ENCODE data around the gene PIK3C2G.

The PIK3C2G gene

DNA sequence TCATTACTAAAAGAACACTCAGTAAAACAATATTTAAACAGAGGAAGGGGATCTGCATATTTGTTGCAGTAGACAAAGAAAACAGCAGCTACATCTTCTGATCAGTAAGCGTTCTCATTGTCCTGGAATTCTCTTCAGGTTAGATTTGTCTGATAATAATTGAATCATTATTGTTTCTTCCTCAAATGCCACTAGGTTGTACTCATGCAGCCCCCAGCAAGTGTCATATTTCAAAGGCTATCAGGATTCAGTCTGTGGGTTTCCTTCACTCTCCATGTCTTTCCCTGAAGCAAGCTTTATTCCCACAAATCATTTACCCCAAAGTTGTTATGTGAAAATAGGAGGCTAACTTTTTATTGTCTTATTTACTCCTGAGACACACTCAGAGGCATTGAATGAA is 14.7 kb downstream of the PIK3C2G start:
- DNase-seq = no peak

DNA sequence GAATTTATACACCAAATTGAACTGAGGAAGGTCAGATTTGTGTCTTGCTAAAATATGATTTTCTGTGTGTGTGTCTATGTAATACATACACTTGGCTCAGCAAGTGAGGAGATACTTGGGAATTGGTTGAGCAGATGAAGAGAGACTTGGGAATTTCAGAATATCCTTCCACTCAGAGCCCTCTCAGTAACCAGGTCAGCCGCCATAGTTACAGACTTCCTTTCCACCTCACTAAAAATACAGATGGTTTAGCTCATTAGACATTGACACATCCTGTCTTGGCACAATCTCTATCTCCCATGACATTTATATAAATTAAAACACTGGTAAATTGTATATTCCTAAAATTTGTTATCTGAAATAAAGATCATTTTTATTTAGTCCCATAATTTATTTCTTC is 15.9 kb downstream of the PIK3C2G start:
- no peak for DNase-seq

DNA sequence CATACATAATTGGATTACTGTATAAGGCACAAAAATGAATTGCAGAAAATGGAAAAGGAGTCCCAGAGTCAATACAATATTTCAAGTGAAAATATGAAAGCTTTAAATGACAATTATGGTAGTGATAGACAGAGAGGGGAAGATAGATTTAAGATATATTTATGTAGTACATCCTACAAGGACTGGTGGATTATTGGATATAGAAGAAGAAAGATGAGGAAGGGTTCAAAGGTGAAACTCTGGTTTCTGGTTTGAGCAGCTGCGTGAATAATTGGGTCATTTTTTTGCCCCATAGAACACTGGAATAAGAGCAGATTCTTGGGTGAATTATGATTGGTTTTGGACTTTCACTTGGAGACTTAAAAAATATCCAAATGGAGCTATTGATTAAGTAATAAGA is 19.4 kb downstream of the PIK3C2G start:
- no peak for DNase-seq

DNA sequence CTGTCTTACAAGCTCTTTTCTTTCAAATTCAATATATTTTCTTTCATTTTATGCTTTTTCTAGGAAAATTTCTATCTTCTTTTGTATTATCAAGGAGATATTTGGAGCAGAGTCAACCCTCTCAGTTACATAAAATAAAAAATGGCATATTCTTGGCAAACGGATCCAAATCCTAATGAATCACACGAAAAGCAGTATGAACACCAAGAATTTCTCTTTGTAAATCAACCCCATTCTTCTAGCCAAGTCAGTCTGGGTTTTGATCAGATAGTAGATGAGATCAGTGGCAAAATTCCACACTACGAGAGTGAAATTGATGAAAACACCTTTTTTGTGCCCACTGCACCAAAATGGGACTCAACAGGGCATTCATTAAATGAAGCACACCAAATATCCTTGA is 20.6 kb downstream of the PIK3C2G start:
- no peak for DNase-seq

DNA sequence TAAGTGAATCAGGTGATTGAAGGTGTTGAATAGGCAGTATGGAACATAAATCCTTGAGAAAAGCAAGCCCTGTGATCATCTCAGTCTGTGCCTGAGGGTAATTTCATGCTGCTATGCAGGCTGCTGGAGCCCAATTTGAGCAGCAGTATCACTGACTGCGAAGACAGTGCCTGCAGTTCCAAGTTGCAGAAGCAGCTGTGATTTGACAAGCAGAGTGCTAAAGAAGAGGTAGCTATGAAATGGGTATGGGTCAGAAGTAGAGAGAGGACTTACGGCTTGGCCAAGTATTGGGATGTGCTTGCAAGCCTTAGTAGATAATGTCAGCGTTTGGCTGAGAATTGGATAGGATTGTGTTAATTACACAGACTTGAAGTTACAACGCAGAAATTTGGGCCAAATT is 22.5 kb downstream of the PIK3C2G start:
- no peak for DNase-seq

DNA sequence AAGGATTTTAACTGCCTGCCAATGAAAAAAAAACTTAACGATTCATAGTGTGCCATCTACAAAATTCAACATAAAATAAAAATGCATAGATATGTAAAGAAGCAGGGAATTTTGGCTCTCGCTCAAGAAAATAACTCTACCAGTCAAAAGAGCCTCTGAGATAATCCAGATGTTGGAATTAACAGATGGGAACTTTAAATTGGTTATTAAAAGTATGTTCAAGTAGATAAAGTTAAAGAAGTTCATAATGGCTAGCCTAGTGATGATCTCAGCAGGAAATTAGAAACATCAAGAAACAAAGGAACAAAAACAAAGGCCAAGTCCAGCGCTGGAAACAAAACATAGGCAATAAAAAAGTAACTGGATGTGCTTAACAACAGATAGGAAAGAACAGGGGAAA is 23.1 kb downstream of the PIK3C2G start:
- no peak for DNase-seq

DNA sequence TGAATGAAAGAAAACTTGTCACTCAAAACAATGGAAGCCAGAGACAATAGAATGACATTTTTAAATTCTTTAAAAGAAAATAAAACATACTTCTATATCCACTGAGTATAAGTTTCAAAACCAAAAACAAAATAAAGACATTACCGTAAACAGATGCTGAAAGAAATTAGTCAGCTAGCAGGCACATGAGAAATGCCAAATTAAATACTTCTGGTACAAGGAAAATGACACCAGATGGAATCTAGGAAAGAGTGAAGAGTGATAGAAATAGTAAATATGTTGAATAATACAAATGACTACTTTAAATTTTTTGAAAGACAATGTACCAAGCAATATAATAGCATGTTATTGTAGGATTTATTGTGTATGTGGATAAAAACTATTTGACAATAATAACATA is 23.8 kb downstream of the PIK3C2G start:
- DNase-seq = no peak

DNA sequence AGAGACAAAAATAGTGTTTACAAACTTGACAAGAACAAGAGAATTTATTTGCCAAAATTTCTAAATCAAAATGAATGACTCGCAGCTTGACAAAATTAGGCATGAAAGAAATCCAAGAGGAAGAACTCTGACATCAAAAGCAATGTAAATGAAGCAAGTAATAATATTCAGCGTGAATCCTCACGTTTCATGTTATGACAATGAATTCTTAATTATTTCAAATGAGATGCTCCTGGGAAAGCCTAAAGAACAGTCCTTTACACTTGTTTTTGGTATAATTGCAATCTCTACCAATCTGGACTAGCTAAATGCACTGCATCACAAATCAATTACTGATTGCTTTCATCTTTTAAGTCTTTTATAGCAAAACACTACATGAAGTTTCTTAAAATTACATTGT is 29.1 kb downstream of the PIK3C2G start:
- DNase-seq = no peak

DNA sequence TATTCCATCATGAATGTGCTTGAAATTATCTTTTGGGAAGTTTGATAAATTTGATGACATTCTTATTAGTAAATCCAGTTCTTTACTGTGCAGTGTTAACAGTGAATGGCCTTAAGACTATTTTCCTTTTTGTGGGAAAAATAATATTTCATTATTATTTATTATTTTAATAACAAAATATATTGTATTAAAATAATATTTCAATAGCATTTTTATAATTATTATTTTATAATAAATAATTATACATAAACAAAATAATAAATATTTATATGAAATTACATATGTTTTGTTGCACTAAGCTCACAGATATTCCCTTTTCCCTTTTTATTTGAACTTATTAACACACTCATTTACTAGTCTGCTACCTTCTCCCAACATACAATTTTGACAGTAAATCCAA is 33.6 kb downstream of the PIK3C2G start:
- DNase-seq = no peak

DNA sequence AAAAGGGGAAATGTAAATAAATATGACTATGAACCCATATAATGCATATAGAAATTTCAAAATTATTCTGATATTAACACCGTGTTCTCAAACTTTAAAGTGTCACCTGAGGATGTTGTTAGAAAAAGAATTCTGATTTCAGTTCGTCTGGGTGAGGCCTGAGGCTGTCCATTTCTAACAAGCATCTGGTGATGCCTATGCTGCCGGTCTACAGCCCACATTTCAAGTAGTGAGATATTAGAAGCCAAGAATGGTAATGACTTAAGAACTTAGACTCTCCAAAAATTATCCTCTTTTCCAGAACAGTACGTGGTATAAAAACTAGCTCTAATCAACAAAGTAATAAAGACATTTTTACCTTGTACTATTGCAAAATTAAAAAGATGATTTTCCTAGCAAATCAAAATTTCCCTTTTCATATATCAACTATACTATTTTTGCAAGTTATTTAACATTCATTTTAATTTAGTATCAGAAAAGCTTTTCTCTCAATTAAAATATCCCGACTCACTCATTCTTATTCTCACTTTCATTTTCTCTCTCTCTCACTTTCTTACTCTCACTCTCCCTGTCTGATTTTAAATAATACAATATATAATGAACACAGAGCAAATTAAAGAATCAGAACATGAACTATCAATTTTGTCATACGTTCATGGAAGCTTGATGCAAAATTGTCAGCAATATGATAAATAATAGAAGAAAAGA is 35.0 kb downstream of the PIK3C2G start:
- DNase-seq = no peak

DNA sequence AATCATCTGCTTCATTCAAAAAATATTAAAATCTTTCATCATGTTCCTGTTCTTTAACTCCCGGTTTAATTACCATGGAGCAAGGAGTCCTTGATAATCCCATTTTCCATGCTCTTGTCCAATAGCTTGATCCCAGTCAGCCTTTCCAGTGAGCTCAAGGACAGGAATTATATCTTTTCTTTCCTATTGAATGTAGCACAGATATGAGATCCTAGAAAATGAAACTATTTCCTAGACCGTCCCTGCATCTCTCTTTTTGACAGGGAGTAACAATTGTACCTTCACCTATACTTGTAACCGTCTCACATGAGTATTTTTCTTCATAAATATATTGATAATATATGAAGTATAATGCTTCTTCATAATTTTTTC is 35.6 kb downstream of the PIK3C2G start:
- no peak for DNase-seq

DNA sequence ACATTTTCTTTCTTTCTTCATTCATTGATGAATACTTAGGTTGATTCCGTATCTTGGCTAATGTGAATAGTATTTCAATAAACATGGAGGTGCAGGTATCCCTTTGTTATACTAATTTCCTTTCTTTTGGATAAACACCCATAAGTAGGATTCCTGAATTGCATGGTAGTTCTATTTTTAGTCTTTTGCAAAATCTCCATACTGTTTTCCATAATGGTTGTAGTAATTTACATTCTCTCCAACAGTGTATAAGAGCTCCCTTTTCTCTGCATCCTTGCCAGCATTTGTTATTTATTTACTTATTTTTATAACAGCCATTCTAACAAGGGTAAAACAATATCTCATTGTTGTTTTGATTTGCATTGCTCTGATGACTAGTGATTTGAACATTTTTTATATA is 36.6 kb downstream of the PIK3C2G start:
- no peak for DNase-seq

DNA sequence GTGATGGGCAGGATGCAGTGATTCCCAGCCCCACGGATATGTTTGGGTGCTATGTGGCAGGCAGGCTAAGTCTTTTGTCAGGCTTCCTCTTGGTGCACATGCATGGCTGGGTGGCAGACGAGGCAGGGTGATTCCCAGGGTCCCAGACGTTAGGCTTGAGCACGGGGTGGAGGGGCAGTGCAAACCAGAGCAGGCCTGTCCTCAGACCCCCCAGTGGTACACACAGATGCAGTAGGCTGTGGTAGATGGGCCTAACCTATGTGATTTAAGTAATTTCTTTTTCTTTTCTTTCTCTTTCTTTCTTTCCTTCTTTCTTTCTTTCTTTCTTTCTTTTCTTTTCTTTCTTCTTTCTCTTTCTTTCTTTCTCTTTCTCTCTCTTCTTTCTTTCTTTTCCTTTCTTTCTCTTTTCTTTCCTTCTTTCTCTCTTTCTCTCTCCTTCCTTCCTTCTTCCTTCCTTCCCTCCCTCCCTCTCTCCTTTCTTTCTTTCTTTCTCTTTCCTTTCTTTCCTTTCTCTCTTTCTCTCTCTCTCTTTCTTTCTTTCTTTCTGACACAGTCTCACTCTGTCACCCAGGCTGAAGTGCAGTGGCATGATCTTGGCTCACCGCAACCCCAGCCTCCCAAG is 41.6 kb downstream of the PIK3C2G start:
- no peak for DNase-seq

DNA sequence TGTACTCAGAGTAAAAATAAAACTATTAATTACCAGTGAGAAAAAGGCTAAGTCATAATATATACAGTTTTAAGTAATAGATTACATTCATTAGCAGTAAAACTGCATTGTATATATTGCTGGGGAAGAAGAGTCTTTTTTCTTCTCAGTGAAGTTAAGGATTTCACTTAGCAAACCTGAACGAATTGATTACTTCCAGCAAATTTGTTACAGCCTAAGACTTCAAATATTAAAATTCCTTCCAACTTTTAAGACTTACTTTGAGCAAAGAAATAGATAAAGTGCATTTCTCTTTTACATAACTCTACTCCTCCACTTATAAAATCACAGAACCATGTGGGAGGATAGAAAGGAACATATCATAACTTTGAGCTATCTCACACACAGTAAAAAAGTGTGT is 43.3 kb downstream of the PIK3C2G start:
- DNase-seq = no peak

DNA sequence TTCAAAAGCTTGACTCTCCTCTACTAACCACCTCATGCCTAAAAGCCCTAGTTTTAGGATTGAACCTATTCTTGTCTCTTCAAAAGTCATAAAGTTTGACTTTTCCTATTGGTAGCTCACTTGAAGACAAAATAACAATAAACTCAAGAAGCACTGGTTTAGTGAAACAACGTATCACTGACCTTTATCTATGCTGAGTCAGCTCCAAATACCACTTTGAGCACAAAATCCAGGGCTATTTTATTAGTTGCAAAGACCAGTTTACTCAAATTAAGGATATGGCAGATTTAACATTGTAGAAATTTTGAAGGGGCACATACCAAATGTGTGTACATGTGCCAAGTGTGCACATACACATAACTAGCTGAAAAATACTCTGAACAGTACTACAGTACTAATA is 45.0 kb downstream of the PIK3C2G start:
- DNase-seq = no peak

DNA sequence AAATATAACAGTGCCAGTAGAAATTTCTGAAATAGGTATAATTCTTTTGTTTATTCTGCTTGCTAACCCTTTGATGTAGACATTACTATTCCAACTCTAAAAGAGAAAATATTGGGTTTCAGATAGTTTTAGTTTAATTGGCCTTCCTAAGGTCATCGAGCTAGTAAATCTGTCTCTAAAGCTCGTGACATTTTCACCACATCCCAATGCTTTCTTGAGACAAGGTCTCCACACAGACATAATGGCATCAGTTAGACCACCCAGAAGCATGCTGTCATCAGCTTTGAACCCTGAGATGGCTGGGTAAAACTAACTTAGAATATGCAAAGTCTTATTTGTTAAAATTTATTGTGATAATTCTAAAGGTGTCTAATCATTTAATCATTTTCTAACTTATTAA is 52.0 kb downstream of the PIK3C2G start:
- no peak for DNase-seq

DNA sequence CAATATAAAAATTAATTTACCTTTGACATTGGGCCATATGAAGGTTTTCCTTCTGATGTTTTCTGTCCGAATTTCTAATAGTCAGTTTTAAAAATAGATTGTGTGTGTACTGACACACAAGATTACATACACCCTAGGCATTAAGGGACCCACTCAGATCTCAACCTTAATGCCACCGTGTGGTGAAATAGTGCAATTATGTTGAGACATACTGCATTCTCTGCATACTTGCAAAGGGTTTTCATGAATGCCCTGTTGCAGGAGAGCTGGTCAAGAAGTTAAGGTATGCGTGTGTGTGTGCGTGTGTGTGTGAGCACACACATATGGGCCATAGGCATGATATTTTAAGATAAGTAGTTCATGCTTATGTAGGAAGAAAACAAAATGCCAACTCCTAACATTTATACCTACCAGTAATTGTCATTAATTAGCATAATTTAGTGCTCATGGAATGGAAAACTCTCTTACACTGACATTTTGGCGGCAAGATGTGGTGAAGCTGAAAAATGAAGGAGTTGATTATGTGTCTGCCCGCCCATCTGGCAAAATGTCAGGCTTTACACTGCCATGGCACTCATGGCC is 58.8 kb downstream of the PIK3C2G start:
- no peak for DNase-seq

DNA sequence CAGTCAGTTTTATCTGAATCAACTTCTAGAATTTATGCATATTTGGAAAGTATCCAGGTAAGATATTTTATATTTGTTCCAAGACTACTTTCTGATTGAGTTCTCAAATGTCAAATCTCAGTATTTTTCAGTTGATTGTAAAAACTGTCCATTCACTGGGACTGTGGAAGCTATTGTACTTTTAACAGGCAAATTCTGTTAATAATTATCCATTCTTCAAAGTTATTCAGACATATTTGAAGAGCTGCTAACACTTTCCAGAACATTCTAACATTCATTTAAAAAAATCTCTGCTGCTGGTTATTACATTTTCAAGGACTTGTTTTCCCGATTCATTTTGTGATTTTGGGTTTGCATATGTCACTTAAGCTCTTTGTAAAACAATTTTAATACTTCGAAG is 59.7 kb downstream of the PIK3C2G start:
- no peak for DNase-seq

DNA sequence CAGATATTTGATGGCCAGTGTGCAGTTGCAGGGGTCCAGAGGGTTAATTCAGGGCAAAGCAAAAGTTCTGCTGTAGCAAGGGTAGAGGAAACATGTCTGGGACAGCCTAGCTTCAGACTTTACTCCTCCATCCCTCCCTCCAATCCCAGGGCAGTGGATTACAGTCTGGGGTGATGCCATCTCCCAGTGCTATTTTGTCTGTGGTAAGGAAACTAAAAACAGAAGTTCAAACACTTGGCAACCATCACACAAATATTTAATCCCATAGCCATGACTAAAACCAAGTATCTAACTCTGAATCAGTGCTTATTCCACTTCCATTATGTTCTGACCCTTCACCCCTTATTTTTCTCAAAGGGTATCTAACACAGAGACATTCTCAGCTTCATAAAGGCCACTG is 61.8 kb downstream of the PIK3C2G start:
- no peak for DNase-seq

DNA sequence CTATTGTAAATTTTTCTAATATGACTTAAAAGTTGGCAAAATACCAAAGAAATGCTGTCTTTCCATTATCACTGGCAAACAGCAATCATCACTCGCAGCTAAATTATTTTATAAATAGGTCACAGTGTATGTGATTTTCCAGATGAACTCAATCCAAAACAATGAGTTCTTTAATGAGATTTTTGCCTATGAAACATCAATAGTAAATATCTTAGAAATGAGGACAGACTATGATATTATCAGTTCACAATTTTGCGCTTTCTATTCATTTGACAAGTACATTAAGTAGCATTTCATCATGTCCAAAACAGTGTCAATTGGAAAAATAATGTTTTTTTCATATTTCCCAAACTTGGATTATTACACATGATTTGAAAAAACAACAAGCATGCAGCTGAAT is 65.7 kb downstream of the PIK3C2G start:
- DNase-seq = no peak

DNA sequence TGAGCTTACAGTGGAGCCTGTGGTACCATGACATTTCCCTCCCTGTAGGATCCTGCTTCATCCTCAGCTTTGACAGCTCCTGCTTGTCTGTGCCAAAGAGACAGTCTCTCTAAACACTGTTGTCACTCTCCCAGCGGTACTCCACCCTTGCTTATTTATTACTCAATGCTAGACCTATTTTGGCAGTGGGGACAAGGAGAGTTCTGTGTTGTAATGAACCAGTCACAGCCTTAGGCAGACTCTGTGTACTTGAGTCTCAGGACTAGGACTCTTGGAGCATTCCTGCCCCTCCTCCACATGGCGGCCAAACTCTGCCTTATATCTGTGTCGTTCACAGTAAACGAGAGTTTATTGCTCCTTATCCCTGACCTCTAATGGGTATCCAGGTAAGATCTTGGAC is 70.9 kb downstream of the PIK3C2G start:
- DNase-seq = no peak

DNA sequence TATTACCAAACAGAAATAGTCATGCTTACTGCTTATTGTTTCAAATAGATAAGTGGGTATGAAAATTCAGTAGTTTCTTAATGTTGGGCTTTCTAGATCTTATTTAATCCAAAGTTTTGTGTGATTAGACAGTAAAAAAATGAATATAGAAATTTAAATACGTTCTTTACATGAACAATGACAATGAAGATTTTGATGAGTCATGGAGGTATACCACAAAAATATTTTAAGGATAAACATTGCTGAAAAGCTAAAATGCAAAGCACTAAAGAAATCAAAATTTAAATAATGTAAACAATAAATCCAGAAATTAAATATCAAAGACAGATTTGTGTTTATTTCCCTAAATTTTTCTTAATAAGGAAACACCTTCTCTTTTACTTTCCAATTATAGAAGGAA is 78.3 kb downstream of the PIK3C2G start:
- no peak for DNase-seq

DNA sequence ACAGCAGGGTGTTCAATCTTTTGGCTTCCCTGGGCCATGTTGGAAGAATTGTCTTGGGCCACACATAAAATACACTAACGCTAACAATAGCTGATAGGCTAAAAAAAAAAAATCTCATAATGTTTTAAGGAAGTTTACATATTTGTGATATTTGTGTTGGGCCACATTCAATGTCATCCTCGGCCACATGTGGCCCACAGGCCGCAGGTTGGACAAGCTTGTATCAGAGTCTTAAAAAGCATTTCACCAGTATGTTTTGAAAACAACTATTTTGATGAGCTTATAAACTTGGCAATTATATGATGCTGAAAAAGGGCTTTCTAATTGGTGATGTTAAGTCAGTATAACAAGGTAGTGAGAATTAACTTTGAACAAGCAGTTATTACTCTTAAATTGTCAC is 78.9 kb downstream of the PIK3C2G start:
- no peak for DNase-seq

DNA sequence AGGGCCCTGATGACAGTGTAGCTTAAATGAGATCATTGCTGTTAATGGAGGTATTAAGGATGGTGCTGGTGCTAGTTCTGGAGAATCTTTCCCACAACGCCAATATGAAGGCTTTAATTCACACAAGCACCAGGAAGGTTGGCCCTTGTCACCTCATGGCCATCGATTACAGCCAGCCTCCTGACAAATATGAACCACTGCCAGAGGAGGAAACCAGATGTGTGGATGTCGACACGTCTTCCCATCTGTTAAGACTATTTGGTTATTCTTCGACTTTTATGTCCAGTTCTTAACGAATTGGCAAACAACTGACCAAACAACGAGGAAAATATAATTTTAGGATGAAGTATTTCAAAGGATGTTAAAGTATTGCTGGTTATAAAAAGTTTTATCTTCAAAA is 79.5 kb downstream of the PIK3C2G start:
- DNase-seq = no peak

DNA sequence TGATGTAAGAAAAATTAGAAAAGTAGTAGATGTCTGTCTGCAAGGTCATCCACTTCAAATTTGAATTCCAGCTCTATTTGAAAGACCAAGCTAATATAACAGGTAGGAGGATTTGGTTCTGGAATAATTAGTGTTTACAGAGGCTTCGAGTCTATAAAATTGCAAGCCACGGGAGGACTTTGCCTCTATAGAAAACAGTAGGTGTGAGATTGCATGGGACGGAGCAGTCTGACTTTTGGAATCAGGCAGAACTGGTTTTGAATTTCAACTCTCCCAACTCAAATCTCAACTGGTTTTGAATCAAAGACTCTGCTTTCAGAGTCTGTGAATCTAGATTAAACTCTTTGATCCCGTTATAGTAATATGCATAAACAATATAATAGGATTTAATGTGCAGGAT is 82.4 kb downstream of the PIK3C2G start:
- DNase-seq = no peak
